A673 (cell line): ENCODE results near the gene SETD3. TPM values are rescaled to one million over a fixed set of nuclear protein-coding genes. Genes with fewer than 3 reads are reported as not detected.

Source experiments
- BruUV-seq: library from RNA; stranded (reverse); fragments of 400-500 nt; replicated peaks from 2 replicates; lab custom pipeline; 2021; lab: Mats Ljungman, UMichigan
- CTCF ChIA-PET: fragments of 300-600 bp; sonication (Branson Sonifier 250); formaldehyde crosslinking; loops from one replicate; lab custom pipeline; 2022; ENCODE audit warnings: antibody characterized with exemption; lab: Charles Lee
- POLR2A ChIA-PET: fragments of 300-600 bp; sonication (Branson Sonifier 250); formaldehyde crosslinking; loops from one replicate; lab custom pipeline; 2022; ENCODE audit warnings: antibody characterized with exemption; ENCODE audit not compliant: low non-redundant PET; lab: Charles Lee
- DNase-seq: peaks from one replicate; pipeline ENCODE4 v3.0.0-alpha.2; 2015; ENCODE audit warnings: low spot score
- H3K27ac ChIP-seq: fragments of 200-600 bp; sonication (generic); 2 replicates; pipeline ENCODE4 v1.5.1; 2016; ENCODE audit warnings: mixed run types, low read depth, mild to moderate bottlenecking, mixed read lengths, antibody characterized with exemption, low read length; ENCODE audit not compliant: poor library complexity, severe bottlenecking
- H3K27me3 ChIP-seq: fragments of 200-600 bp; sonication (generic); replicated peaks from 2 replicates; pipeline ENCODE4 v1.6.1; 2017; ENCODE audit warnings: mixed run types, low read depth, mild to moderate bottlenecking, mixed read lengths, antibody characterized with exemption, low read length; ENCODE audit not compliant: insufficient read depth, poor library complexity
- H3K36me3 ChIP-seq: fragments of 200-600 bp; sonication (generic); 2 replicates; pipeline ENCODE4 v1.6.1; 2016; ENCODE audit warnings: mixed run types, mild to moderate bottlenecking, mixed read lengths, antibody characterized with exemption, low read length; ENCODE audit not compliant: insufficient read depth, poor library complexity, severe bottlenecking
- H3K4me1 ChIP-seq: fragments of 200-600 bp; sonication (generic); 2 replicates; pipeline ENCODE4 v1.6.1; 2017; ENCODE audit warnings: mixed run types, mild to moderate bottlenecking, mixed read lengths, antibody characterized with exemption, low read length; ENCODE audit not compliant: insufficient read depth, poor library complexity, severe bottlenecking
- H3K4me3 ChIP-seq: fragments of 200-600 bp; sonication (generic); 2 replicates; pipeline ENCODE4 v1.5.1; 2016; ENCODE audit warnings: low read depth, mixed run types, mild to moderate bottlenecking, mixed read lengths, low read length; ENCODE audit not compliant: poor library complexity, severe bottlenecking
- H3K9me3 ChIP-seq: fragments of 200-600 bp; sonication (generic); 2 replicates; pipeline ENCODE4 v1.6.1; 2016; ENCODE audit warnings: mixed run types, low read depth, mild to moderate bottlenecking, mixed read lengths, antibody characterized with exemption, low read length; ENCODE audit not compliant: poor library complexity, severe bottlenecking
- CTCF ChIP-seq: fragments of 300-800, 200-600 bp; sonication (generic); conservative IDR thresholded peaks from 2 replicates; pipeline ENCODE4 v1.5.1; 2017; ENCODE audit warnings: low read depth, mild to moderate bottlenecking, antibody characterized with exemption, low read length, moderate library complexity, mixed read lengths
- EZH2 ChIP-seq: fragments of 200-600 bp; sonication (generic); IDR thresholded peaks from 2 replicates; pipeline ENCODE4 v1.6.1; 2017; ENCODE audit warnings: borderline replicate concordance, low read depth, mild to moderate bottlenecking, mixed read lengths, antibody characterized with exemption, low read length; ENCODE audit not compliant: poor library complexity, severe bottlenecking
- intact Hi-C: fragments of 100-400 bp; cut with micrococcal nuclease; formaldehyde crosslinking; loops from one replicate; pipeline ENCODE4 v1.10.0; 2022; ENCODE audit not compliant: unreplicated experiment
- total RNA-seq: library from RNA; stranded (reverse); gene quantifications from 2 replicates; pipeline ENCODE4 v1.2.3, GENCODE V29; 2021

The SETD3 gene
- total RNA-seq, 1 experiment from 2014 or later: 46.4 TPM

- H3K36me3 ChIP-seq: peaks cover 31% of the 10 kb centered on the region
These were observed 31.4 kb upstream of the SETD3 start for GRCh38 chr14:99512110-99512449.

DNA sequence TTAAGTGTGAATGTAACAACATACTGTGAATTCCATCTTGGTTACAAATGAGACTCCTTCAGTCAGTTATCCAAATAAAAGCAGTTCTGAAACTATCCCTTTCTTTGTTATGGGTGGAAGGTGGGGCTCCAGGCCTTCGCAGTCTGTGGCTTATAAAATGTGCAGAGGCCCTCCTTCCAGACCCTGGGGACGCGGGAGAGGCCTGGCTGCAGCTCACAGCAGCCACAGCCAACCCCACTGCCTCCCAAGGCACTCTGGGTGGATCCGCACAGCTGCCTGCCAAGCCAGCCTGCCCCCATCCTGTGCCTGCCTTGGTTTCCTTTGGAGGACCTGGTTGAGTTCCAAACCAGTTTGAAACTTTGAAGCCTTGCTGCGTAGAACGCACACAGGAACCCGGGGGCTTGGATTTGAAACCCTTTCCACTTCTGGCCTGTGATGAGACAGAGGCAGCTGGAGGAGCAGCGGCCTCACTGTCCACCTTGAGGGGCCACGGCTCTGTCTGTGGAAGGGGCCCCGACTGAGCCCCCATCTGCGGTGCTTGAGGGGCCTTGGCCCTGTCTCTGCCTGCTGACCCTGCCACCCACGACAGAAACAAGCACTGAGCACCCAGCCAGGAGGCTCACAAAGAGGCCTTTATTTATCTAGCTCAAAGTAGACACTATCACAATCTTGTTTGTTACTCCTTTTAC is 30.9 kb upstream of the SETD3 start:
- Histone ChIP-seq H3K4me3 (no peak overlapping the region), H3K27ac (no peak overlapping the region), H3K9me3 (no peaks in the 10 kb centered on the region), H3K27me3 (no peaks in the 10 kb centered on the region), H3K4me1 (no peaks in the 10 kb centered on the region), H3K36me3 (peaks cover 36% of the 10 kb centered on the region)
- no TSS peak for BruUV-seq
- no peak for DNase-seq
- ChIA-PET POLR2A (no interaction called here), CTCF (no interaction called here)
- intact Hi-C loops: no loop called here
- TF ChIP-seq EZH2 (no peak), CTCF (no peak)

More at GRCh38 chr14:99512110-99512449, 31.4 kb upstream of the SETD3 start:
- intact Hi-C loops: no loop called here
- Histone ChIP-seq H3K4me3 (no peak overlapping the region), H3K27ac (no peak overlapping the region), H3K27me3 (no peaks in the 10 kb centered on the region), H3K4me1 (no peaks in the 10 kb centered on the region), H3K9me3 (no peaks in the 10 kb centered on the region)
- no TSS peak for BruUV-seq
- TF ChIP-seq CTCF (no peak), EZH2 (no peak)
- ChIA-PET CTCF (no interaction called here), POLR2A (interaction anchor here (0.6 kb wide), 1 partner anchor 51 kb away, joined by 6 read pairs; no protein-coding TSS in a partner anchor)
- DNase-seq: no peak

DNA sequence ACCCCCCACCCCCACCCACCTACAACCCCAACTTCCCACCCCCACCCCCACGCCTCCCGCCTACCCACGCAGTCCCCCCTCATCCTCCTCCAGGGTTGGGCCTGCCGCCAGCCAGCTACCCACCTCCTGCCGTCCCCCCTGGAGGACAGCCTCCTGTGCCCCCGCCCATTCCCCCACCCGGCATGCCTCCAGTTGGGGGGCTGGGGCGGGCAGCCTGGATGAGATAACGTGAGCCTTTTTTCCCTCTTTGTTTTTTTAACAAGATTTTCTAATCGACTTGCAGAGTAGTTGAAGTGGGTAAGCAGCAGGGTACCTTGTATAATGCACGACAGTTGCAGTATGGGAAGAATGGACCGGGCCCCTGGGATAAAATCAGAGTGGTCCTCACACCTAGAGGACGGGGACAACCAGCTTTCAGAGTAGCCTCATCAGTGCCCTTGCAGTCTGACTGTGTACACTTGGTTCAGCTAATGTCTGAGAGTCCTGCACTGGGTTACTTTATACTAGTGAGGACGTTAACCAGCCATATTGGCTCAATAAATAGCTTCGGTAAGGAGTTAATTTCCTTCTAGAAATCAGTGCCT is 30.0 kb upstream of the SETD3 start:
- intact Hi-C loops: no loop called here
- Histone ChIP-seq H3K27me3 (no peaks in the 10 kb centered on the region), H3K9me3 (no peaks in the 10 kb centered on the region), H3K4me1 (no peaks in the 10 kb centered on the region), H3K4me3 (no peak overlapping the region), H3K27ac (no peak overlapping the region), H3K36me3 (peaks cover 42% of the 10 kb centered on the region)
- CTCF ChIA-PET: no interaction called here
- no peak for TF ChIP-seq EZH2
- TF ChIP-seq CTCF: no peak
- DNase-seq: no peak
- POLR2A ChIA-PET: no interaction called here
- BruUV-seq: TSS peak; percentile 99
